GM23338 (cell line): ENCODE measurements around the gene GPN2. TPM values are rescaled to one million over a fixed set of nuclear protein-coding genes. Genes with fewer than 3 reads are reported as not detected.

Experiments used
- ATAC-seq: fragments of 200-7000 bp; cut with Tn5 transposase; 3 replicates; pipeline ENCODE4 v1.9.1; 2020
- DNase-seq: peaks from one replicate; pipeline ENCODE4 v3.0.0-alpha.2; 2015; ENCODE audit warnings: low spot score
- H2AFZ ChIP-seq: fragments of 200-600 bp; sonication (generic); 2 replicates; pipeline ENCODE4 v1.8.0; 2016; ENCODE audit warnings: antibody characterized with exemption, mild to moderate bottlenecking, moderate library complexity
- H3F3A ChIP-seq: fragments of 200-600 bp; sonication (generic); replicated peaks from 2 replicates; pipeline ENCODE4 v1.8.0; 2017; ENCODE audit warnings: antibody characterized with exemption, mixed run types, low read depth
- H3K27ac ChIP-seq: fragments of 200-600 bp; sonication (generic); 2 replicates; pipeline ENCODE4 v1.6.1; 2016; ENCODE audit warnings: low read depth
- H3K27me3 ChIP-seq: fragments of 200-600 bp; sonication (generic); 2 replicates; pipeline ENCODE4 v1.8.0; 2016; ENCODE audit warnings: mild to moderate bottlenecking, mixed run types, moderate library complexity; ENCODE audit not compliant: insufficient read depth
- H3K36me3 ChIP-seq: fragments of 200-600 bp; sonication (generic); 2 replicates; pipeline ENCODE4 v1.8.0; 2016; ENCODE audit warnings: mild to moderate bottlenecking; ENCODE audit not compliant: insufficient read depth
- H3K4me1 ChIP-seq: fragments of 200-600 bp; sonication (generic); 2 replicates; pipeline ENCODE4 v1.8.0; 2016; ENCODE audit warnings: mild to moderate bottlenecking, moderate library complexity; ENCODE audit not compliant: insufficient read depth
- H3K4me2 ChIP-seq: fragments of 200-600 bp; sonication (generic); 2 replicates; pipeline ENCODE4 v1.7.1; 2017; ENCODE audit warnings: mixed run types
- H3K4me3 ChIP-seq: fragments of 200-600 bp; sonication (generic); 2 replicates; pipeline ENCODE4 v1.6.1; 2016; ENCODE audit warnings: mixed run types
- H3K79me2 ChIP-seq: fragments of 200-600 bp; sonication (generic); replicated peaks from 2 replicates; pipeline ENCODE4 v1.8.0; 2017; ENCODE audit warnings: mild to moderate bottlenecking; ENCODE audit not compliant: insufficient read depth
- H3K9me2 ChIP-seq: fragments of 200-600 bp; sonication (generic); 2 replicates; pipeline ENCODE4 v1.8.0; 2017; ENCODE audit not compliant: insufficient read depth
- H4K20me1 ChIP-seq: fragments of 200-600 bp; sonication (generic); replicated peaks from 2 replicates; pipeline ENCODE4 v1.8.0; 2017; ENCODE audit warnings: mild to moderate bottlenecking; ENCODE audit not compliant: insufficient read depth
- H3K27ac Mint-ChIP-seq: 2 replicates; pipeline ENCODE4 v1.8.0; 2020; ENCODE audit warnings: inconsistent platforms, mild to moderate bottlenecking, moderate library complexity, mixed read lengths
- H3K27me3 Mint-ChIP-seq: 3 replicates; pipeline ENCODE4 v1.8.0; 2022; ENCODE audit warnings: low read depth, mild to moderate bottlenecking, moderate library complexity, mixed read lengths, inconsistent platforms; ENCODE audit not compliant: insufficient read depth, poor library complexity
- H3K36me3 Mint-ChIP-seq: 3 replicates; pipeline ENCODE4 v1.8.0; 2021; ENCODE audit warnings: low read depth, mild to moderate bottlenecking, inconsistent platforms, moderate library complexity, mixed read lengths
- H3K4me1 Mint-ChIP-seq: 3 replicates; pipeline ENCODE4 v1.8.0; 2020; ENCODE audit warnings: mild to moderate bottlenecking, inconsistent platforms, mixed read lengths
- H3K4me3 Mint-ChIP-seq: 3 replicates; pipeline ENCODE4 v1.8.0; 2021; ENCODE audit warnings: moderate library complexity, mild to moderate bottlenecking, inconsistent platforms, mixed read lengths
- H3K9me3 Mint-ChIP-seq: 3 replicates; pipeline ENCODE4 v1.8.0; 2020; ENCODE audit warnings: moderate library complexity, mild to moderate bottlenecking, inconsistent platforms, mixed read lengths
- ETS1 ChIP-seq: IDR thresholded peaks from 2 replicates; pipeline ENCODE4 v1.6.1; 2016; ENCODE audit warnings: antibody characterized with exemption
- EZH2 ChIP-seq: fragments of 200-600 bp; sonication (generic); IDR thresholded peaks from one replicate; pipeline ENCODE4 v1.8.0; 2017; ENCODE audit warnings: antibody characterized with exemption, mild to moderate bottlenecking, low read depth; ENCODE audit not compliant: unreplicated experiment
- JUNB ChIP-seq: IDR thresholded peaks from one replicate; pipeline ENCODE4 v1.6.1; 2016; ENCODE audit warnings: antibody characterized with exemption; ENCODE audit not compliant: unreplicated experiment
- POLR2AphosphoS5 ChIP-seq: IDR thresholded peaks from 2 replicates; pipeline ENCODE4 v1.6.1; 2016; ENCODE audit warnings: antibody characterized with exemption, low read depth
- STAT1 ChIP-seq: IDR thresholded peaks from one replicate; pipeline ENCODE4 v1.6.1; 2016; ENCODE audit warnings: antibody characterized with exemption; ENCODE audit not compliant: unreplicated experiment
- ZNF114 ChIP-seq: fragments of 250-450 bp; sonication (Bioruptor Pico); IDR thresholded peaks from 2 replicates; pipeline ENCODE4 v1.5.0; 2020; ENCODE audit warnings: mild to moderate bottlenecking, moderate library complexity
- ZNF331 ChIP-seq: fragments of 250-450 bp; sonication (Bioruptor Pico); IDR thresholded peaks from 2 replicates; pipeline ENCODE4 v1.5.0; 2020; ENCODE audit warnings: low read depth, mild to moderate bottlenecking, moderate library complexity
- polyA plus RNA-seq: library from polyadenylated mRNA; unstranded; fragments of >200 nt; fragmentation: Nextera tagmentation; extraction: Ambion mirVana; gene quantifications from 2 replicates; pipeline ENCODE4 v1.2.1, GENCODE V29; 2016
- total RNA-seq: library from RNA; depleted of rRNA; stranded (reverse); fragments of >200 nt; shearing (Covaris generic); gene quantifications from 2 replicates; pipeline ENCODE4 v1.2.3, GENCODE V29; 2014
- TF ChIP-seq, protein P1 (sequence below): fragments of 250-450 bp; sonication (Bioruptor Pico); IDR thresholded peaks from 2 replicates; pipeline ENCODE4 v1.5.0; 2020; ENCODE audit warnings: mild to moderate bottlenecking, moderate library complexity
- TF ChIP-seq, protein P2 (sequence below): IDR thresholded peaks from one replicate; pipeline ENCODE4 v1.6.1; 2018; ENCODE audit warnings: antibody characterized with exemption; ENCODE audit not compliant: unreplicated experiment

The GPN2 gene
- total and polyA plus RNA-seq, 2 experiments from 2014 or later, result 10.1 to 19.4 TPM

DNA sequence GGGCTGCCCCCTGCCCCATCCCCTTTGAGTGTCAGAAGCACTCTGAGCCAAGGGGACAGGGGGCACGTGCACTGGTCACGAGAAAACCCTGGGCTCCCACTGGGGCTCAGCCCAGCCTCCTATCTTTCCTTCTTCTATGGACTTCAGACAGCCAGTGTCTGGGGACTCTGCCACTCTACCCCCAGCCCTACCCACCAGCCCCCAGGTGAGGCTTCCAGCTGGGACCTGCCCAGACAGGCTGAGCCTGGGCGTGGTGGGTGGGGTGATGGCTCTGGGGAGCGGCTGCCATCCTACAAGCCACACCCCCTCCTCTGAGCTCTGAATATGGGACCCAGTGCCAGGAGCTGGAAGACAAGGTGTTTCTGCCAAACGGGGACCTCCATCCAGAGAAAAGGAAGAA, 35.2 kb downstream of the GPN2 start (continued):
- TF ChIP-seq, protein P1, sequence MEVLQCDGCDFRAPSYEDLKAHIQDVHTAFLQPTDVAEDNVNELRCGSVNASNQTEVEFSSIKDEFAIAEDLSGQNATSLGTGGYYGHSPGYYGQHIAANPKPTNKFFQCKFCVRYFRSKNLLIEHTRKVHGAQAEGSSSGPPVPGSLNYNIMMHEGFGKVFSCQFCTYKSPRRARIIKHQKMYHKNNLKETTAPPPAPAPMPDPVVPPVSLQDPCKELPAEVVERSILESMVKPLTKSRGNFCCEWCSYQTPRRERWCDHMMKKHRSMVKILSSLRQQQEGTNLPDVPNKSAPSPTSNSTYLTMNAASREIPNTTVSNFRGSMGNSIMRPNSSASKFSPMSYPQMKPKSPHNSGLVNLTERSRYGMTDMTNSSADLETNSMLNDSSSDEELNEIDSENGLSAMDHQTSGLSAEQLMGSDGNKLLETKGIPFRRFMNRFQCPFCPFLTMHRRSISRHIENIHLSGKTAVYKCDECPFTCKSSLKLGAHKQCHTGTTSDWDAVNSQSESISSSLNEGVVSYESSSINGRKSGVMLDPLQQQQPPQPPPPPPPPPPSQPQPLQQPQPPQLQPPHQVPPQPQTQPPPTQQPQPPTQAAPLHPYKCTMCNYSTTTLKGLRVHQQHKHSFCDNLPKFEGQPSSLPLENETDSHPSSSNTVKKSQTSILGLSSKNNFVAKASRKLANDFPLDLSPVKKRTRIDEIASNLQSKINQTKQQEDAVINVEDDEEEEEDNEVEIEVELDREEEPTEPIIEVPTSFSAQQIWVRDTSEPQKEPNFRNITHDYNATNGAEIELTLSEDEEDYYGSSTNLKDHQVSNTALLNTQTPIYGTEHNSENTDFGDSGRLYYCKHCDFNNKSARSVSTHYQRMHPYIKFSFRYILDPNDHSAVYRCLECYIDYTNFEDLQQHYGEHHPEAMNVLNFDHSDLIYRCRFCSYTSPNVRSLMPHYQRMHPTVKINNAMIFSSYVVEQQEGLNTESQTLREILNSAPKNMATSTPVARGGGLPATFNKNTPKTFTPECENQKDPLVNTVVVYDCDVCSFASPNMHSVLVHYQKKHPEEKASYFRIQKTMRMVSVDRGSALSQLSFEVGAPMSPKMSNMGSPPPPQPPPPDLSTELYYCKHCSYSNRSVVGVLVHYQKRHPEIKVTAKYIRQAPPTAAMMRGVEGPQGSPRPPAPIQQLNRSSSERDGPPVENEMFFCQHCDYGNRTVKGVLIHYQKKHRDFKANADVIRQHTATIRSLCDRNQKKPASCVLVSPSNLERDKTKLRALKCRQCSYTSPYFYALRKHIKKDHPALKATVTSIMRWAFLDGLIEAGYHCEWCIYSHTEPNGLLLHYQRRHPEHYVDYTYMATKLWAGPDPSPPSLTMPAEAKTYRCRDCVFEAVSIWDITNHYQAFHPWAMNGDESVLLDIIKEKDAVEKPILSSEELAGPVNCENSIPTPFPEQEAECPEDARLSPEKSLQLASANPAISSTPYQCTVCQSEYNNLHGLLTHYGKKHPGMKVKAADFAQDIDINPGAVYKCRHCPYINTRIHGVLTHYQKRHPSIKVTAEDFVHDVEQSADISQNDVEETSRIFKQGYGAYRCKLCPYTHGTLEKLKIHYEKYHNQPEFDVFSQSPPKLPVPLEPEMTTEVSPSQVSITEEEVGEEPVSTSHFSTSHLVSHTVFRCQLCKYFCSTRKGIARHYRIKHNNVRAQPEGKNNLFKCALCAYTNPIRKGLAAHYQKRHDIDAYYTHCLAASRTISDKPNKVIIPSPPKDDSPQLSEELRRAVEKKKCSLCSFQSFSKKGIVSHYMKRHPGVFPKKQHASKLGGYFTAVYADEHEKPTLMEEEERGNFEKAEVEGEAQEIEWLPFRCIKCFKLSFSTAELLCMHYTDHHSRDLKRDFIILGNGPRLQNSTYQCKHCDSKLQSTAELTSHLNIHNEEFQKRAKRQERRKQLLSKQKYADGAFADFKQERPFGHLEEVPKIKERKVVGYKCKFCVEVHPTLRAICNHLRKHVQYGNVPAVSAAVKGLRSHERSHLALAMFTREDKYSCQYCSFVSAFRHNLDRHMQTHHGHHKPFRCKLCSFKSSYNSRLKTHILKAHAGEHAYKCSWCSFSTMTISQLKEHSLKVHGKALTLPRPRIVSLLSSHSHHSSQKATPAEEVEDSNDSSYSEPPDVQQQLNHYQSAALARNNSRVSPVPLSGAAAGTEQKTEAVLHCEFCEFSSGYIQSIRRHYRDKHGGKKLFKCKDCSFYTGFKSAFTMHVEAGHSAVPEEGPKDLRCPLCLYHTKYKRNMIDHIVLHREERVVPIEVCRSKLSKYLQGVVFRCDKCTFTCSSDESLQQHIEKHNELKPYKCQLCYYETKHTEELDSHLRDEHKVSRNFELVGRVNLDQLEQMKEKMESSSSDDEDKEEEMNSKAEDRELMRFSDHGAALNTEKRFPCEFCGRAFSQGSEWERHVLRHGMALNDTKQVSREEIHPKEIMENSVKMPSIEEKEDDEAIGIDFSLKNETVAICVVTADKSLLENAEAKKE (CRISPR knock-in tag), result no peak
- TF ChIP-seq ZNF114 (no peak), STAT1 (no peak), EZH2 (no peak), JUNB (no peak)
- TF ChIP-seq, protein P2, sequence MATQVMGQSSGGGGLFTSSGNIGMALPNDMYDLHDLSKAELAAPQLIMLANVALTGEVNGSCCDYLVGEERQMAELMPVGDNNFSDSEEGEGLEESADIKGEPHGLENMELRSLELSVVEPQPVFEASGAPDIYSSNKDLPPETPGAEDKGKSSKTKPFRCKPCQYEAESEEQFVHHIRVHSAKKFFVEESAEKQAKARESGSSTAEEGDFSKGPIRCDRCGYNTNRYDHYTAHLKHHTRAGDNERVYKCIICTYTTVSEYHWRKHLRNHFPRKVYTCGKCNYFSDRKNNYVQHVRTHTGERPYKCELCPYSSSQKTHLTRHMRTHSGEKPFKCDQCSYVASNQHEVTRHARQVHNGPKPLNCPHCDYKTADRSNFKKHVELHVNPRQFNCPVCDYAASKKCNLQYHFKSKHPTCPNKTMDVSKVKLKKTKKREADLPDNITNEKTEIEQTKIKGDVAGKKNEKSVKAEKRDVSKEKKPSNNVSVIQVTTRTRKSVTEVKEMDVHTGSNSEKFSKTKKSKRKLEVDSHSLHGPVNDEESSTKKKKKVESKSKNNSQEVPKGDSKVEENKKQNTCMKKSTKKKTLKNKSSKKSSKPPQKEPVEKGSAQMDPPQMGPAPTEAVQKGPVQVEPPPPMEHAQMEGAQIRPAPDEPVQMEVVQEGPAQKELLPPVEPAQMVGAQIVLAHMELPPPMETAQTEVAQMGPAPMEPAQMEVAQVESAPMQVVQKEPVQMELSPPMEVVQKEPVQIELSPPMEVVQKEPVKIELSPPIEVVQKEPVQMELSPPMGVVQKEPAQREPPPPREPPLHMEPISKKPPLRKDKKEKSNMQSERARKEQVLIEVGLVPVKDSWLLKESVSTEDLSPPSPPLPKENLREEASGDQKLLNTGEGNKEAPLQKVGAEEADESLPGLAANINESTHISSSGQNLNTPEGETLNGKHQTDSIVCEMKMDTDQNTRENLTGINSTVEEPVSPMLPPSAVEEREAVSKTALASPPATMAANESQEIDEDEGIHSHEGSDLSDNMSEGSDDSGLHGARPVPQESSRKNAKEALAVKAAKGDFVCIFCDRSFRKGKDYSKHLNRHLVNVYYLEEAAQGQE, result no peak

DNA sequence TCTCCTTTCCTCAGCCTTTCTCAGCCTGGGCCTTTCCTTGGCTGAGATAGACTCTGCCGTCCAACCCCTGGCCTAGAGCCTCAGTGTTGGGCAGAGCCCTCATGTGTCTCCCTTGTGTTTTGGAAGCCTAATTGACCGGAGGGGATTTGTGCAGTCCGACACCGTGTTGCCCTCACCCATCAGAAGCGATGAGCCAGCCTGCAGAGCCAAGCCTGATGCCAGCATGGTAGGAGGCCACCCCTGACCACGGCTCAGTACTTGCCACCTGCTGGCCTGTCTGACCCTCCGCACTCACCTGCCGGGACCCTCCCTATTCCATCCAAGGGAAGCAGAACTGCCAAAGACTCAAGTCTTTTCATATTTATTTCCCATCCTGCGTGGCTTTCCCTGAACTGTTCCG, 36.5 kb downstream of the GPN2 start:
- no peaks in the 10 kb centered on the region for H3K9me2 ChIP-seq
- Mint-ChIP-seq H3K4me3 (no peak overlapping the region), H3K27me3 (peaks cover 4% of the 10 kb centered on the region), H3K27ac (no peak overlapping the region), H3K9me3 (no peaks in the 10 kb centered on the region), H3K36me3 (peaks cover 35% of the 10 kb centered on the region), H3K4me1 (peaks cover 22% of the 10 kb centered on the region)
- H3K79me2 ChIP-seq, result no peaks in the 10 kb centered on the region
- H3K36me3 ChIP-seq, result peaks cover 4% of the 10 kb centered on the region; the same call in 1 of the 2 replicates
- no peak overlapping the region for H3K4me2 ChIP-seq
- no peak overlapping the region for H3K27ac ChIP-seq
- H3K4me3 ChIP-seq, result no peak overlapping the region
- peaks cover 7% of the 10 kb centered on the region; the same call in 1 of the 2 replicates for H3K4me1 ChIP-seq
- H3K27me3 ChIP-seq, result no peaks in the 10 kb centered on the region
- DNase-seq (no peak), ATAC-seq (no peak)
- no peaks in the 10 kb centered on the region for H3F3A ChIP-seq
- no peak overlapping the region for H2AFZ ChIP-seq
- no peaks in the 10 kb centered on the region for H4K20me1 ChIP-seq
- TF ChIP-seq ZNF331 (CRISPR knock-in tag), result peak; percentile 8; the same call in 1 of the 2 replicates
- no peak for TF ChIP-seq STAT1
- TF ChIP-seq POLR2AphosphoS5, result no peak
- no peak for TF ChIP-seq ETS1
